ENCODE results near the gene KLLN.

GRCh38 chr10:87886635-87887034 lies 23.3 kb upstream of the KLLN start:
- no peak for TF ChIP-seq GATA2 (IDR thresholded peaks at IDR 0.05; ENCODE audit: low read depth, low read length)
- TF ChIP-seq GATA3 (IDR thresholded peaks at IDR 0.05; ENCODE audit: low read depth, low read length), result no peak
